ENCODE data around the gene LMBRD1. TPM values are rescaled to one million over a fixed set of nuclear protein-coding genes. Genes with fewer than 3 reads are reported as not detected.
"Not testable (repeated sequence)": the region's sequence is repeated elsewhere in the genome, so short reads cannot be mapped to it uniquely, and the experiment has no call there.

Gene LMBRD1
- total and polyA plus RNA-seq, 10 donors, result 27.2 to 76.6 (median 52.0) TPM

DNA sequence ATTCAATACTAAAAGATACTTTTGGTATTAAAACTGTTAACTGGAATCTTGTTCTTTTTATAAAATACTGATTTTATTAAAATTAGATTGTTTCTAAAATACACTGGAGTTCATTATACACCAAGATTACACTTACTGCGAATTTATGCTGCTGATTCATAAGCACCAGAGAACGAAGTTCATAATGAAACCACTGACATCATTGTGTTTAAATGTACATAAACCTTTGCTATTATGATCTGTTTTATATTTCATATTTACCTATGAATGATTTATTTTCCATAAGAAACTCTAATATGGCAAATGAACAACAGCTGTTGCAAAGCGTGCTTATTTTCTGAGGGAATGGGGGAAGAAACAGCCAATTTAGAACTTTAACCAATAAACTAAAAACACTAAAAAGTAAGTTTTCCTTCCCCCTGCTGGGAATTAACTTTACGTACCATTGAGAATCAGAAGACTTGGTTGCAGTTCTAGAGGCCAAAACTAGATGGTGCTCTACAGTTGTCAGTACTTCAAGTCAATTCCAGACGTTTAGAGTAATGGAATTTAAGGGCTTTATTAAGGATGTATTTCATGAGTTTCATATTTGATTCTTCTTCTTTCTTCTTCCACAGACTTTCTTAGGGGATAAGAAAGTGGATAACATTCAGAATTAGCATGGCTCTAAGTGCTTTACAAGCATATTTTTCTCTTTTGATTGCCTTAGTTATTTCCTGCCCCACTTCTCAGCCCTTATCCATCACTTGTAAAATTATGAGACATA is 38.8 kb upstream of the LMBRD1 start:
- intact Hi-C loops (cut with DNase I; ENCODE audit: low total_unique reads), result loop anchor here (5.0 kb wide), 1 partner anchor 272 kb away; no protein-coding TSS in a partner anchor
- H3K27ac ChIP-seq, result no peak overlapping the region
- DNase-seq, result no peak
- WGBS, 5 donors, result 7 to 10% (median 9%) methylated on average over 5 of the region's 5 CpGs
- no peaks in the 10 kb centered on the region for H3K27me3 ChIP-seq (replicated peaks in 1 of 7)
- TF ChIP-seq POLR2AphosphoS5 (IDR thresholded peaks at IDR 0.05) (no peak), POLR2A (IDR thresholded peaks at IDR 0.05) (no peak)
- TF ChIP-seq, protein P1, sequence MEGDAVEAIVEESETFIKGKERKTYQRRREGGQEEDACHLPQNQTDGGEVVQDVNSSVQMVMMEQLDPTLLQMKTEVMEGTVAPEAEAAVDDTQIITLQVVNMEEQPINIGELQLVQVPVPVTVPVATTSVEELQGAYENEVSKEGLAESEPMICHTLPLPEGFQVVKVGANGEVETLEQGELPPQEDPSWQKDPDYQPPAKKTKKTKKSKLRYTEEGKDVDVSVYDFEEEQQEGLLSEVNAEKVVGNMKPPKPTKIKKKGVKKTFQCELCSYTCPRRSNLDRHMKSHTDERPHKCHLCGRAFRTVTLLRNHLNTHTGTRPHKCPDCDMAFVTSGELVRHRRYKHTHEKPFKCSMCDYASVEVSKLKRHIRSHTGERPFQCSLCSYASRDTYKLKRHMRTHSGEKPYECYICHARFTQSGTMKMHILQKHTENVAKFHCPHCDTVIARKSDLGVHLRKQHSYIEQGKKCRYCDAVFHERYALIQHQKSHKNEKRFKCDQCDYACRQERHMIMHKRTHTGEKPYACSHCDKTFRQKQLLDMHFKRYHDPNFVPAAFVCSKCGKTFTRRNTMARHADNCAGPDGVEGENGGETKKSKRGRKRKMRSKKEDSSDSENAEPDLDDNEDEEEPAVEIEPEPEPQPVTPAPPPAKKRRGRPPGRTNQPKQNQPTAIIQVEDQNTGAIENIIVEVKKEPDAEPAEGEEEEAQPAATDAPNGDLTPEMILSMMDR (IDR thresholded peaks at IDR 0.05 in 8 of 11, conservative IDR thresholded peaks at IDR 0.05 in 3 of 11), result peak; percentile 43 to 83 (median 77)
- H3K4me3 ChIP-seq, result no peak overlapping the region
- H3K4me1 ChIP-seq, result peaks cover 0 to 10% (median 3%) of the 10 kb centered on the region in 6 donors
- no peaks in the 10 kb centered on the region for H3K36me3 ChIP-seq
- no peaks in the 10 kb centered on the region for H3K9me3 ChIP-seq

DNA sequence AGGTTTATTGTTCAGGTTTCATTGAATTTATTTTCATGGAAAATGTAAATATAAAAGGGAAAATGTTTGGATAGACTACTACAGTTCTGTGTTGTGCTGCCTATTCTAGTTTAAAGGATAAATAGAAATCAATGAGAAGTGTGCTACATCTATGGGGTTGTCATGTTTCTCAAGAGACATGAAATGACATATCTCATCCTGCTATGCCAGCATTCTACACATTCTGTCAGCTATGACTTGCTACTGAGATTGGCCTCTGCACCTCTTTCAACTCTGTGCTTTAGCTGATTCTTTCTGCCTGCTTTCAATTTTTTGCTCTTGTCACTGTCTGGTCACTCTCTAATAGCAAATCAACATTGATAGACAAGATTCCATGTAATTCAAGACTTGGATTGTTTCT is 35.7 kb upstream of the LMBRD1 start:
- TF ChIP-seq, protein P1 (IDR thresholded peaks at IDR 0.05 in 8 of 11, conservative IDR thresholded peaks at IDR 0.05 in 3 of 11), result no peak
- no peak for TF ChIP-seq POLR2A (IDR thresholded peaks at IDR 0.05)
- TF ChIP-seq POLR2AphosphoS5 (IDR thresholded peaks at IDR 0.05), result no peak
- intact Hi-C loops (cut with DNase I; ENCODE audit: low total_unique reads), result no loop called here
- H3K4me3 ChIP-seq, result no peak overlapping the region
- no peak overlapping the region for H3K27ac ChIP-seq
- H3K36me3 ChIP-seq, result no peaks in the 10 kb centered on the region
- no peaks in the 10 kb centered on the region for H3K27me3 ChIP-seq (replicated peaks in 1 of 7)
- DNase-seq, result no peak
- peaks cover 0 to 10% (median 3%) of the 10 kb centered on the region in 6 donors for H3K4me1 ChIP-seq
- H3K9me3 ChIP-seq, result no peaks in the 10 kb centered on the region

DNA sequence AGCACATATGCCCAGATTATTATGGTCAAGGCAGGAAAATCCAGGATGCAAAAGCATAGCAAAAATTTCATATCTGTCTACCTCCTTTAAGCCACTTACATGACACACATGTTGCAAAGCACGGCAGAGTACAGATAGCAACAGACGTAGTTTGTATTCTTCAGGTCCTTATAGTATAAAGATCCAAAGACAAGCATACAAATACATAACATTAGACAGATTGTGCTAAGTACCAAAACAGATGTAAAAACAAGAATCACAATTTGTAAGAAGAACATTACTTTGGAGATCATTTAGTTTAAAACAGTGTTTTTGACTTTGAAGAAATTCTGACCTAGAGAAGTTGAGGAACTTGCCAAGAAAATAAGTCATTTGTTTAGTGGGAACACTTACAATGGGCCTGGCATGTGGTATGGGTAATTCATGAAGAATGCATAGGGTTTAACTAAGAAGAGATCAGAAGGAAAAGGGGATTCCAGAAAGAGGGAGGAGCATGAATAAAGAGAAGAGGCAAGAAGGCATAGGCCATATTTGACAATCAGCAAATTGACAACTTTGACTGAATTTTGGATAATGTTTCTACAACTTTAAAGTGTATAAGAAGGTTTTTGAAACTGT is 30.6 kb upstream of the LMBRD1 start:
- TF ChIP-seq, protein P1 (IDR thresholded peaks at IDR 0.05 in 8 of 11, conservative IDR thresholded peaks at IDR 0.05 in 3 of 11), result no peak
- TF ChIP-seq POLR2A (IDR thresholded peaks at IDR 0.05) (no peak), POLR2AphosphoS5 (IDR thresholded peaks at IDR 0.05) (no peak)
- no peak for DNase-seq
- H3K9me3 ChIP-seq, result no peaks in the 10 kb centered on the region
- H3K4me3 ChIP-seq, result no peak overlapping the region
- WGBS, 5 donors, result 39 to 77% (median 43%) methylated on average over 2 of the region's 2 CpGs
- H3K27me3 ChIP-seq (replicated peaks in 1 of 7), result no peaks in the 10 kb centered on the region
- H3K36me3 ChIP-seq, result no peaks in the 10 kb centered on the region
- intact Hi-C loops (cut with DNase I; ENCODE audit: low total_unique reads), result no loop called here
- no peak overlapping the region for H3K27ac ChIP-seq
- H3K4me1 ChIP-seq, result no peaks in the 10 kb centered on the region

DNA sequence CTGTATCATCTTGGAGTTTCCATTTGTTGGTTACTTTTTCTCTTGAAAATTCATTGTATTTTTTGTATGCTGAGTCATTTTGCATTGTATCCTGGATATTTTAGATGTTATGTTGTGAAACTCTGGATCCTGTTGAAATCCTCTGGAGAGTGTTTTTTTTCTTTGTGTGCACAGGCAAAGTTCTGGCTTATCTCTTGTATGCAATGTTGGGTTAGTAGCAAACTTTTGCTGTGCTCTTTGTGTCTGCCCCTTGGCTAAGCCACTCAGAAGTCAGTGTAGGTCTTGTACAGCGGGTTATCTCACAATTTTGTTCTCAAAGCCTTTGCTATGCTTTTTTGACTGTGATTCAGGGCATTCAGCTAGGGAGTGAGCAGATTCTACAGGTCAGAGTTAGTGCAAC is 29.1 kb upstream of the LMBRD1 start:
- no peak for DNase-seq
- Histone ChIP-seq H3K4me1 (no peaks in the 10 kb centered on the region), H3K36me3 (no peaks in the 10 kb centered on the region), H3K4me3 (no peak overlapping the region), H3K27ac (no peak overlapping the region), H3K9me3 (no peaks in the 10 kb centered on the region), H3K27me3 (replicated peaks in 1 of 7) (no peaks in the 10 kb centered on the region)
- TF ChIP-seq POLR2A (IDR thresholded peaks at IDR 0.05), result no peak
- TF ChIP-seq POLR2AphosphoS5 (IDR thresholded peaks at IDR 0.05), result no peak
- TF ChIP-seq, protein P1 (IDR thresholded peaks at IDR 0.05 in 8 of 11, conservative IDR thresholded peaks at IDR 0.05 in 3 of 11), result no peak
- WGBS, 5 donors, result 84 to 100% (median 90%) methylated on average over 1 of the region's 1 CpG
- intact Hi-C loops (cut with DNase I; ENCODE audit: low total_unique reads), result no loop called here

DNA sequence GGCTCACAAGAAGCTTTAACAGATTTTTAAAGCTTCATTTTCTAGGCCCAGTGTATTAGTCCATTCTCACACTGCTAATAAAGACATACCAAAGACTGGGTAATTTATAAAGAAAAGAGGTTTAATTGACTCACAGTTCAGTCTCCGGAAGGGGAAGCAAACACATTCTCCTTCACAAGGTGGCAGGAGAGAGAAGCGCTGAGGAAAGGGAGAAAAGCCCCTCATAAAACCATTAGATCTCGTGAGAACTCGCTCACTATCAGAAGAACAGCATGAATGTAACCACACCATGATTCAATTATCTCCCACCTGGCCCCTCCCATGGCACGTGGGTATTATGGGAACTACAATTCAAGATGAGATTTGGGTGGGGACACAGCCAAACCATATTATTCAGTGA is 27.5 kb upstream of the LMBRD1 start:
- 79 to 86% (median 80%) methylated on average over 5 of the region's 5 CpGs for WGBS, 5 donors
- not testable (repeated sequence) for H3K36me3 ChIP-seq

More for the DNA sequence above, 27.5 kb upstream of the LMBRD1 start:
- H3K27me3 ChIP-seq (replicated peaks in 1 of 7); H3K4me1 ChIP-seq; H3K9me3 ChIP-seq; intact Hi-C loops (cut with DNase I; ENCODE audit: low total_unique reads); H3K4me3 ChIP-seq; DNase-seq; H3K27ac ChIP-seq: not testable (repeated sequence)

Measured in spleen (tissue), 11 donors.